ENCODE results near the gene FAM72D.
"Not testable (repeated sequence)": the region's sequence is repeated elsewhere in the genome, so short reads cannot be mapped to it uniquely, and the experiment has no call there.

The FAM72D gene
- 0.06 to 0.13 reads per million in 2 experiments for total RNA-seq

DNA sequence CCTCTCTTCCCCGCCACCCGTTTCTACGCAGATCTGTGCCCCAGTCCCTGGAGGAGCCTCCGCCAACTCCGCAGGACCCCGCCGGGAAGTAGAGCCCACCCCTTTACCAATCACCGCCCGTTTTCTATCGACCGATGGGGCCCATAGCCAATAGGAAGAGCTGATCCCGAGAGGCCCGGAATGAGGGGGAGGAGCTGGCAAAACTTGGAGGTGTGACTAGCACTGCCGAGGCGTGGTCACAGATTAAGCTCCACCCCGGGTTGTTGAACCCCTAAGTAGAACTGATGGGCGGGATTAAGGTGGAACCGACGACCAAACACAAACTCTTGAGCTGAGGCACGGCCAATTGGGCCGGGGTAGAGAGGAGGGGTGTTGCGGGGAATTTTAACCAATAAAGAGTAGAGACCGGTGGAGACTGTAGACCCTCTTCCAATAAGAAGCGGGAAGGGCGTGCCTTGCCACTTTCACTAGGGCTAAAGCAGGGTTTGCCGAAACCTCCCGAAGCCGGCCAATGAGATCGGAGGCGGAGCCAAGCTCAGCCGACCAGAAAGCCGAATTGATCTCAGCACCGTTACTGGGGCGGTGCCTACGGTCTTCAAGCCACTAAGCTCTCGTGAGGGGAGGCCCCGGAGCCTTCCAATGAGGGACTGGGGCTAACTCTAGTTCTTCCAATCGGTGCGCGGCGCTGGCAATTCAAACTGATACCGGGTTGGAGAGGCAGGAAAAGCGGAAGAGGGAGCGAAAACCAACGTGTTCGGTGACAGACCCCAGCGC is at the start of gene FAM72D, which contains the start of gene SRGAP2B:
TSS of gene FAM72D (plus strand) at position 691 of the 774 bp plus-strand sequence. CDS start 874 bp downstream, outside the sequence.
TSS of gene SRGAP2B (minus strand) at position 45 of the 774 bp plus-strand sequence. CDS start 2,427 bp downstream, outside the sequence.
- not testable (repeated sequence) for DNase-seq (ENCODE audit: low read depth)

DNA sequence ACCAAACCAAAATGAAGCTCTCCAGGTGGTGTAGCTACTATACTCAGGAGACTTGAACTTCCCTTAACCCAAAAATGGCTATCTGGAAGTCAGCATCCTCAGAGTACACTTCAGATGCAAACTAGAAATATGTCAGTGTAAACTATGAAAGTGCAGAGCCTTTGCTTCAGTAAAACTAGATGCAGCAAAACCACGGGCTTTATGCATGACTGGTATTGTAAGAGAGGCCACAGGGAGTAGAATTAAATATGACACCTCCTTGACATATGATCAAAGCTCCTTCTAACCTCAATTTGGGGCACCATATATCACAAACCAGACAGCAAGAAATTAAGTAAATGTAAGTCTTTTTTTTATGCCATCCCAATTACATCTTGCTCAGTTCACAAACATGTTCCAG is 48.2 kb upstream of the FAM72D start:
- DNase-seq (ENCODE audit: low read depth) = not testable (repeated sequence)

DNA sequence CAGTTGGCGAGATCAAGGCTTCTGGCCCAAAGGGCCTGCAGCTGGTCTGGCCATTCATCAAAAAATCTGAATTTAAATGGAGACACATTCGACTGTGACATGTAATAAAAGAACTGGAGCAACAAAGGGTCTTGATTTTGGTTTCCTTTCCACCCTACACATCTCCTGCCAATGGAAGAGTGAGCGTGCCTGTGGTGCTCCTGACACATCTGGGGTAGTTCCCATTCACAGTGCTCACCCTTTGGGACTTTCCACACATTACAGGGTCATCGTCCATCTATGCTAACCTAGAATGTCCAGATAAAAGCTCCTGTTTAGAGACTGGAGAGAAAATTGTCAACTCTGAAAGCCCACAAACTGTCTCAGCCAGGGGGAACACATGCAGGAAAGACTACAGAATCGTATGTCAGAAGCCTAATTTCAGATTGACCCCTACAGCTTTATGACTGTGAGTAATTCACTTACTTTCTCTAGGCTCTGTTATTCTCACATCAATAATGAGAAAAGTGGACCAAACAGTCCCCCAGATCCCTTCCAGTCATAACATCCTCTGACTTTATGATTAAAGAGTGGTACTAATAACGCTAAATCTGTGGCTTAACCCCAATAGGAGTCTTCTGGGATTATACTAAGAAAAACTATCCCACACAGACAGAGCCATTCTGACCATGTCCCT is 47.5 kb upstream of the FAM72D start:
- DNase-seq (ENCODE audit: low read depth) = not testable (repeated sequence)

DNA sequence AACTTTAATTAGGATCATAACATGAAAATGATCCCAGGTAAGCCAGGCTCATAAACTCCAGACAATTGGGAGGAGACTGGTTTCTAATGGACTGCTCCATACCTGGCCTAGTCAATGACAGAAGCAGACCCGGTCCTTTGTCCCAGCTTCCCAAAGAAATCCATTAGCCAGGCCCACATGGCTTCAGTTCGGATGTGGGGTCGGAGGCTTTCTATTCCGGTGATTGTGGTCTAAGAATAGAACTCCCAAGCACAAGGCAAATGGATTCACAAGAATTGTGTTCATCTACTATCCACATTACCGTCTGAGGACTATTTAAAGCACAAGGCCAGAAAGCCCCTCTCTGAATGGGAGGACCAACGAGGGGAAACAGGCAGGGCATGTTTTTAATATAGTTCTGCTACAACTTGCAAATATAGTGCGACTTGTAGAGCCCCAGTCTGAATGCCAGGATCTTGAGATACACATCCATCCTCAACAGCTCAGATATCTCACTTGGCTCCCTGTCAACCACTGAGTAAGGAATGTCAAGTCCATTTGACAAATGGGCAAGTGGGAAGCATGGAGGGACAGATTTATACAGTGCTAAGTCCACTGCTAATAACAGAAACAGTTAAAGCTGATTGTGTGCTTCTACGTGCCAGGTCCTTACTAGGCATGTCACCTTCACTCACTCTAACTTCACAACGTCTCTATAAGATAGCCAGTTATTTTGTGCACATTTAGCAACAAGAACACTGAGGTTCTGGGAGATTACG is 43.6 kb upstream of the FAM72D start:
- not testable (repeated sequence) for DNase-seq (ENCODE audit: low read depth)

DNA sequence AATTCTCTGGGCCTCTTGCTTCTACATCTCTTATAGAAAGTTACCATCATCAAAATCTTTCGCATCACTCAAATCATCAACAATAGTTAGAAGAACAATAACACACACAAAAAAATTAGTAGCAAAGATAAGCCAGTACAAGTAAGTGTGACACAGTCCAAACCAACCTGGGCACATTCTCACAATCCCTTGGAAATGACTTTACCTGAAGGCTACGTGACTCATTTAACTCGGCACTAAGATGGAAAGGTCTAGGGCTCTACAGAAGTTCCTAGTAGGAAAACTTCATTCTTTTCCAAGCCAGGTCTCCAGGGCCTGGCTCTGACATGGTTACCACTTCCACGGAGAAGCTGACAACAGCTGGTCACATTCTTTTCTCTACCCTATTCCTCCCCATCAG is 42.3 kb upstream of the FAM72D start:
- not testable (repeated sequence) for DNase-seq (ENCODE audit: low read depth)

DNA sequence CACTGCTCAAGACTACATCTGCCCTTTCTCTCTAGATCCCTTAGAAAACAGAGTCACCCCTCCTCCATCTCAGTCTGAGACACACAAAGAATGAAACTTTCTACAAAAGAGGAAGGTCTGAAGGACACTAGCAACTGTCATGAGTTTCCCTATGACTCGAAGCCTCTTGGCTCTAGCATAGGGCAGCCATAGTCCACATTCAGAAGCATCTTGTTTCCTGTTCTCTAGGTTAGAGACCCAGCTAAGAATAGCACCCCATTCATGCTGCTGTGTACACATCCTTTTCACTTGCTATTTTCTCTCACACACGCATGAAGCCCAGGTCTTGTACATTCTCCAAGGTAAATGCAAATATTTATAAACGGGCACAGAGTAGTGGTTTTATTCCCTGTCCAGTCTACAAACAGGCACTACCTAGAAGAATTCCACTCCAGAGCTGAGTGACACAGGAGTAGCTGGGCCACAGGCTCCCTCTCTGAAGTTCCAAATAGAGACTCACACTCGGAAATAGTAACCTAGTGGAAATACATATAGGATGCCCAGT is 40.5 kb upstream of the FAM72D start:
- not testable (repeated sequence) for DNase-seq (ENCODE audit: low read depth)

DNA sequence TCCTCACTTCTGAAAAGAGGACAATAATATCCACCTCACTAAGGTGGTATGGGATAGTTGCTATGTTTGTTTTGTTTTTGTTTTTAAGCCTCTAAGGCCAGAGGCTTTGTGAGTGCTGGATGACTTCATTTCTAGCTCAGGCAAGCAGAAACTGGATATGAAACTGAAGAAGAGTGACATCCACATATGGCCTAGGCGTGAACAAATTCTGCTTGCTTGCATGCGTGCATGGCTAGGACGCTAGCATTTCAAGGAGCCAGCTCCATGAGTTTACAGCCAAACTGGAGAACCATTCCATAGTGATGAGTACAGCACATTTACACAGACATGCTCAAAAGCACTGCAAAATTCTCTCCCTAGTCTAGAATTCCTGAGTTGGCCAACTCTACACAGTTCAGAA is 37.6 kb upstream of the FAM72D start:
- not testable (repeated sequence) for DNase-seq (ENCODE audit: low read depth)

DNA sequence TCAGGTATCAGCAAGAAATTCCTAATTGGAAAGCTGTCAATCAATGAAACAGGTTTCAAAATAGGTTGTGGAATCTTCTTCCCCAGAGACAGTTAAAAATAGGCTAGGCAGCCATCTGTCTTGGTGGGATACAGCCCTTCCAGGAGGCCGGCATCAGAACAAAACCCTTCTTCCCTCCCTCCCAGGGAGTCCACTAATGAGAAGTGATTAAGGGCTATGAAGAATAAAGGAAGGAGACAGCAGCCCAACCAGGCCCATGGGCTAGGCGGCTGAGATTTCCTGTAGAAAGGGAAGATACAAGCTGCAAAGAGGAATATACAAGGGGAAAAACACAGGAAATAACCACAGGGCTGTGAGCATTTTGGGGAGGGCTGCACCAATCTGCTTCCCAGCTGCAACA is 32.5 kb upstream of the FAM72D start:
- DNase-seq (ENCODE audit: low read depth) = not testable (repeated sequence)

DNA sequence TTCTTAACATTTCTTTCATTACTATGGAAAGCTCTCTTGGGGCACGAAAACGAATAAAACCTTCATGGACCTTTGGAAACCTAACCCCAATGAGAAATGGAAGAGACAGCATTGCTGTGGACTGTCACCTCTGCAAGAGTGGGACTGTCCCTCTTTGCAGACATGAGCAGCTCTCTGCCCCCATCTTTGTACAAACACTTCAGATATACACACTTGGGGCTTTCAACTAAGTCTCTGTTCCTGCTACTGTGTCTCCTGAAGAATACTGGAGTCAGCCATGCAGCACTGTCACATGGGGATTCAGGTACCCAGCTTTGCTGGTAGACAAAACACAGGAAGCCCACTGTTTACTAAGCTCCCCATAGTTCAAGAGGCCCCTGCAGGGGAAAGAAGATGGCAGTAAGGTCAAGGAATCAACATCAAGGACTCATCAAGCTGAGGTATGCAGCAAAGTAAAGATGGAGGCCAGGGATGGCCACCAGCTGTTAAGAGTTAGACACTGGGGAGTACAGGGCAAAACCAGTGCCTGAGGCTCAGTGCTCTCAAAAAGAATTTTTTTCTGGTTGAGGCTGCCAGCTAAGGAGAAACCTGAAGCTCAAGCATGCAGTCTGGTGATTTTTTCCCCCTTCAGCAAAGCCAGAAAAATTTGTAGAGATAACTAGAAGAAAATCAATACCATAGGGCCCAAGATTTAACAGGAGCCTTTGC is 31.7 kb upstream of the FAM72D start:
- DNase-seq (ENCODE audit: low read depth) = not testable (repeated sequence)

DNA sequence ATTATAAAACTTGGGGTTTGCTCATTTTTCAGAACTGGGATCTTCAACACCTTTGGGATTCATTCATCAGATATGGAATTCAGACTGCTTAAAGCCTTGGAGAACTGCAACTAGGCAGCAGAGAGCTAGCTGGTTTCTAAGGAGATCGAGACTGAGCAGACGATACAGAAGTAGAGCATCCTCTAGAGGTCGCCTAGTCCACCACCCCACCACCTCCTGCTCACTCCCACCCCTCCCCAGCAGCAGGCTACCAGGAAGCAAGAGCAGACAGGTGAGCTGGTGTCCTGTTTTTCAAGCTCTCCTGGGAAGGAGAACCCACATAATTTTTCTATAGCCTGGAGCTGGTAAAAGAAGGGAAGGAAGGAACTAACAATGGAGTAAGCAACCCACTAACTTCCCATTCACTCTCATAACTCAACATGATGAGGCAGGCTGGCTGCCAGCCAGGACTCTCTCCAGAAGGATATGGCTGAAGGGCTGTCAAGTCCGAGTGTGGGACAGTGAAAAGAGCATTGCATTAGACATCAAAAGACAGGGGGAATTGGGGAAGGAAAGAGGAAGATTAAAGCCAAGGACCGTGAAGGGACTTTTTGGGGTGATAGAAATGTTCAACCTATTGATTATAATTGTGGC is 30.5 kb upstream of the FAM72D start:
- not testable (repeated sequence) for DNase-seq (ENCODE audit: low read depth)

DNA sequence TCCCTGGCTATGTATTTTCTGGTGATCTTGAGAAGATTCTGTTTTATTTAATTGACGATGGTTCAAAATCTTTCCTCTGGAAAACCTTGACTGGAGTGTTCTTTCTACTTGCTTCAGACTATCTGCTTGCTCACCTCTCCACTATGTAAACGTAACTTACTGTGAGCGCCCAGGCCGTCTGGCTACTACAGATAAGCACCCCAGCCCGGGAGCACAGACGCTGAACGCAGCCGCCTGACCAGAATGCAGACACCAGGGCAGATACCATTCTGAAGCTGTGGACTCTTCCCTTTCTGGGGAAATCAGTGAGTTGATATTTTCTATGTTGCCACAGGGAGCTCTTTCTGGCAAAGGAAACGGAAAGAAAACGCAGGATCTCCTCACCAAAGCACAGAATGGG is 29.3 kb upstream of the FAM72D start:
- not testable (repeated sequence) for DNase-seq (ENCODE audit: low read depth)

DNA sequence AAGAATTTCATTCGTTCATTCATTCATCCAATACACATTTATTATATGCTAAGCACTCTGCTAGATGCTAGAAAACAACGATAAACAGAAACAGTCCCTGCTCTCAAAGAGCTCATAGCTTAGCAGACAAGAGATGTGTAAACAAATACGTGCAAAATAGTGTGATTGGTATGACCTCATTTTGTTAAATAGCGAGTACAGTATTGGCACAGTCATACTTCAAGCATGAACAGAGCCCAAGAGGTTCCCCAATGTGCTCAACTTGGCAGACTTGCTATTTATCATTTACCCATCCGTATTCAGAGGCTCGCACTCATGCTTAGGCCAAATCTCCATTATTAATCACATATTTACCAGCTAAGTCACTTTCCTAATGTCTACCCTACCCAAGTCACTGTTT is 24.2 kb upstream of the FAM72D start:
- not testable (repeated sequence) for DNase-seq (ENCODE audit: low read depth)

DNA sequence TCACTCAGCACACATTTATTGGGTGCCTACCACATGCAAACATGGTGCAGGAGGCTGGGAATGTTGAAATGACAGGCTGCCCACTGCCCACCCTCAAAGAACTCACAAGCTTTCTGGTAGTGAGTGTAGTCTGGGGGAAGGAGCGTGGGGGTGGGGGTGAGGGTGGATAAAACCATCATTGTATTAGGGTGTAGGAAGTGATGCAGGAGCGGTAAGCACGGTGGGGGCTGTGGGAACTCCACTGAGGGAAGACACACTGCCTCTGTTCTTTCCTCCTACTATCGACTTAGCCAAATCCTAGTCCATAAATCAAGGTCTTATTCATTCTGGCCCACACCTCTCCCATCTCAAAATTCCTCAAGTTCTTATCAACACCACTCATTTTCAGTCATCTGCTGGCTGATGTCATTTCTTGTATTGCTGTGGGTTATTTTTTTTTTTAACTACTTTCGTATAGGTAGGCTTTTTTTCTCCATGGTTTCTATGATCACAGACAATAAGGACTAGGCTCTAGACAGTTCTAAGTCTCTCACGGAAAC is 21.7 kb upstream of the FAM72D start:
- not testable (repeated sequence) for DNase-seq (ENCODE audit: low read depth)

DNA sequence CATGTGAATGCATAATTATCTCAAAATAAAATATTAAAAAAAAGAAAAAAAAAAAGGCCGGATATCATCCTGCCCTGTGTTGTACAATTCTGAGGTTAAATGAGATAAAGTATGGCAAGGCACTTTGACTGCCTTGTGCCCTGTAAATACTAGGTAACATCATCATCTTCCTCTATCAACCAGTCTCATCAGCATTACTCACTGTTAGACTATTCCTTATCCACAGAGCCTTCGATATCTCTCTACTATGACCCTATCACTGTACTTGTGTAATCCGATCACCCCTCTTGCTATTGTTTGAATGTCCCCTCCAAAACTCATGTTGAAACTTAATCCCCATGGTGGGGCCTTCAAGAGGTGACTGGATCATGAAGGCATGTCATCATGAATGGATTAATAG is 18.9 kb upstream of the FAM72D start:
- DNase-seq (ENCODE audit: low read depth) = not testable (repeated sequence)

DNA sequence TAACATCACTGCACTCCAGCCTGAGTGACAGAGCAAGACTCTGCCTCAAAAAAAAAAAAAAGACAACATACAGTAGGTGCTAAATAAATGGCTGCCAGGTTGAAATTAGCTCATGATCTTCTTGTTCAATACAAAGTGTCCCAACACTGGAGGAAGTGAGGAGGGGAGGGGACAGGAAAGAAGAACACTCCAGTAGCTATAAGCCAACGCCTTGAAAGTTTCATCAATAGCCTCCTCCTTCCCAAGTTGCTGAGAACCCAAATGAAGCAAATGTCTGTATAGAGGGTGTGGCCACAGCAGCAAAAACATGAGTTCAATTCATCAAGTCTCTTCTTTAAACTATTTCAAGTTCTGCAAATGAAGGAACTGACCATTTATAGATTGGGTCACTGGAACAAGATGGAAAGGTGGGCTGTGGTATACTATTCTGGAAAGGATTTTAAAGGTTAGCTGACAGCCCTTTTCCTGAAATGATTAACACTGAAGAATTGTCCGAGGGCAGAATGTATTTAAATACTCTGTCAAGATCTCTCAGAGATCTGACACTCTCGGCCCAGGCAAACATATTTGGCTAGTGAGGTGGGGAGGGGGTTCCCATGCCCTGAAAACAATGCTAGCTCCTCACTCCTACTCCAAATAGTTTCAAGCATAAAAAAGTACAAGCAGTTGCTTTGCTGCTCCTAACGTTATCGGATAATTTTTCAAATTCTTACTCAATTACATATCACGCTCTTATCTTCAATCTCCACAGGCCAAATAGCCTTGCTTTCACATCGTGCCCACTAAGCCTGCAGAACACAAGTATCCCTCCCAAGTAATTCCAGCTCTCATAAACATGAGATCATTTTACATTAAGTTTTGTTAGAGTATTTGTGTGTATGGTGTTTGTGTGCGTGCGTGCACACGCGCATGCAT is 17.6 kb upstream of the FAM72D start:
- not testable (repeated sequence) for DNase-seq (ENCODE audit: low read depth)

DNA sequence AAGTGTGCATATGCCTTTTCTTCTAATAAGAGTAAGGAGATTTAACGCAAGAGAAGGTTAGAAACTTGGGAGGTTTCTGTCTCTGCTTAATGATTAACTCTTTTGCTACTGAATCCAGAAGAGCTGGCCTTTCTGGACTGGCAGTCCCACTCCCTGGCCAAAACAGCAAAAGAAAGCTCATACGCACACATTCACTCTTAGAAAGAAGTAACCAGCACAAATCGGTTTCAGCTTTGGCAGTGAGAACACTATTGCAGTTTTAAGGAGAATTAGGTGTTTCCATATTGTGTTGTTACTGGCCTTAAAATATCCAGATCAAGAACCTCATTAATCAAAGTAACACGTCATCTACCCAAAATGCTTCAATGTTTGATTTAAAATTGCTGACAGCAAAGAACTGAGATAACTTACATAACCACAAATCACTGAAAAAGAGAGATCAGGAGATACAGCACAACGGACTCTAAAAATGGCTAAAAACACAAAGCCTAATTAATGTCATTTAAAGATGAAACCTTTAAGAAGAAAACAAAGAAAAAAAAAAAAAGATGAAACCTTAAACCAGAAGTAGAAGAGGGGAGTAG is 16.9 kb upstream of the FAM72D start:
- not testable (repeated sequence) for DNase-seq (ENCODE audit: low read depth)

DNA sequence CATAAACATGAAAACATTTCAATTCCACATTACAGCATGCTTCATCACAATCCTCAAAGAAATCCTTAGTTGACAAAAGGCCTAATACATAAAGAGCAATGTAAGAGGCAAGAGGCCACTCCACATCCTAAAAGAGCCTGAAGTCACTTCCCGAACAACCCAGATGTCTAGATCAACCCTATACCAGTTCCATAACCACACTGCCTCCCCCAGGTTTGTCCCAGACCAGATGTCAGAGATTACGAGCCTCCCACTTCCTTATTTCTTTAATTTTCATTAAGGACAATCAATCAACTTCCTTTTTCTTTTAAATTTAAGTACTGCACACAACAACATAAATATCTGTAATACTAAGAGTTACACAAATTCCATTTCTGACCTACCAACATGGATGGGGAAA is 16.0 kb upstream of the FAM72D start:
- DNase-seq (ENCODE audit: low read depth) = not testable (repeated sequence)

DNA sequence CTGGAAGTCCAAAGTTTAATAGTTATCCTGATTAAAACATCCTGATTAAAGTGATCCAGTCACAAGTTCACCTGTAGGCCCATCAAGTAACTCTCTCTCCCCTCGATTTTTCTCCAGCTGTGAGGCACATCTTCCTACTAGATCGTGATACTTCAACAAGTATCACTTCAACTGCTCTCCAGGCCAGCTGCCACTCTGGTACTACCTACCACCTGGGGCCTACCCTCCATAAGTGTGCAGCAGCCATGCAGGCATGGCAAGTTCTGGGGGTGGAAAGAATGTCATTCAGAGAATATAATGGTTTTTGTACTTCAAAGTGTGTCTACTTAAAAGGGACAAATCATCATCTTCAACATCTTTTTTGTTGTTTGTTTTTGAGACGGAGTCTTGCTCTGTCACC is 15.6 kb upstream of the FAM72D start:
- DNase-seq (ENCODE audit: low read depth) = not testable (repeated sequence)
